HG02885 (cell line): ENCODE results near the gene CEP112.

Experiments used
- ATAC-seq: cut with Tn5 transposase; IDR thresholded peaks from one replicate; pipeline ENCODE4 v1.9.1; 2021; ENCODE audit warnings: mild to moderate bottlenecking; ENCODE audit not compliant: unreplicated experiment, poor library complexity

CEP112 gene

DNA sequence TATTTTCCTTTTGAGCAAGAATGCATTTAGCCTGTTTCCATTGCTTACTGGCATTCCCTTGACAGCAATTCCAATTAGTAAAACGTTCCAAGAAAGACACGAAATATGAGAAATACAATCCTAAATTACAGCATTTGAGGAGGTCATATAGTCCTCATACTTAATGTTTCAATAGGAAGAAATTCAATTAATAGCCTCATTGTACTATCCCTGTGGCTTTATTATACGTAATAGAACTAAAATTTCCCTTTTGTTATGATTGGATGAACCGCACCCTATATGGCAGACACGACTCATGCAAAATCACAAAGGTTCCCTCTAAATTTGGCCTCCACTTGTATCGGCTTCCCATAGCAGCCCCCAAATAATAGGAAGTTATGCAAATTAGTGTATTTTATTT, 291.7 kb downstream of the CEP112 start:
- ATAC-seq: no peak

DNA sequence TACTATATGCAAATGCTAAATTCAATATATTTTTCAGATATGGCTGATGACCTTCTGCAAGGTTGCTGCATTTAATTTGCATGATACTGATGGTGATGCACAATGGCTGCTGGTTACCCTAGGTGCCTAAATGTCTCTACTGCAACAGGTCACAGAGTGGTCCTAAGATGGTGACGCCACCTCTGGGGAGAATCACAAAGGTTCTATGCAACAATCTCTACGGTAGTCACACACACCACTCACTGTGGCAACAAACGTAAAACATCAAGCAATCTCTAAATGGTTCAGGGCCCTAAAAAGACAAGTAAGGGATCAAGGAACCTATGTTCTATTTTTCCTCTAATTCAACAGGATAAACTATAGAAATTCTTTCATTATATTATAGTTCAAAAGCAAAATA, 293.3 kb downstream of the CEP112 start:
- no peak for ATAC-seq

DNA sequence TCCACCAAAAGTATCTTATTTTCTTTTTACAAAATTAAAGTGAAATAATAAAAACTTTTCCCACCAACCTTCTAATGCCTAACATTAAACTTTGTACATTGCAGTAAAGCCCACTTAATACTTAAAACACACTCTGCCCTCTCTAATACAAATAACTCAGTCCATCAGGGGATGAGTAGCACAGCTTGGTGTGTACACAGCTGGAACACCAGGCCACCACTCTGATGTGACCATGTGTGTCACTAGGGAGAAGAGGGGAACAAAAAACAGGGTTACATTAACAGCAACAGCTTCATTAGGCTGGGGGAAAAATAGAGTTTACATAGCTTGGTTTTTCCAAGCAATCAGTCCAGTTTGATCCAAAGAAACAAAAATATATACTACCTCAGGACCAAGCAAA, 295.0 kb downstream of the CEP112 start:
- no peak for ATAC-seq

DNA sequence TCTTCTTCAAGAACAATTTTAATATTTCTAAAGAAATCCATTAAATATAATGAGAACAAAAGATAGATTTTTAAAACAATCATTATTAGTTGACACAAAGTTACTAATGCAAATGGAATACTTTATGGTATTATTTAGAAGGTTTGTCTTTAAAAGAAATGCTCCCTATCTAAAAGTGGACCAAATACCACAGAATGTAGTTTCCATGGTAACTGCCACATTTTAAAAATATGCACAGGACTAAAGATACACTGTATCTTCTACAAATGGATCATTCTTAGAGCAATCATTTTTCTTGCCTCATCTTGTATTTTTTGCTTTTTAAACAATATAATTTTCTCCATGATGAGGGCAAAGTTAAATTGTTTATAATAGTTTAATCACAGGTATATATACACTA, 296.0 kb downstream of the CEP112 start:
- ATAC-seq: no peak

DNA sequence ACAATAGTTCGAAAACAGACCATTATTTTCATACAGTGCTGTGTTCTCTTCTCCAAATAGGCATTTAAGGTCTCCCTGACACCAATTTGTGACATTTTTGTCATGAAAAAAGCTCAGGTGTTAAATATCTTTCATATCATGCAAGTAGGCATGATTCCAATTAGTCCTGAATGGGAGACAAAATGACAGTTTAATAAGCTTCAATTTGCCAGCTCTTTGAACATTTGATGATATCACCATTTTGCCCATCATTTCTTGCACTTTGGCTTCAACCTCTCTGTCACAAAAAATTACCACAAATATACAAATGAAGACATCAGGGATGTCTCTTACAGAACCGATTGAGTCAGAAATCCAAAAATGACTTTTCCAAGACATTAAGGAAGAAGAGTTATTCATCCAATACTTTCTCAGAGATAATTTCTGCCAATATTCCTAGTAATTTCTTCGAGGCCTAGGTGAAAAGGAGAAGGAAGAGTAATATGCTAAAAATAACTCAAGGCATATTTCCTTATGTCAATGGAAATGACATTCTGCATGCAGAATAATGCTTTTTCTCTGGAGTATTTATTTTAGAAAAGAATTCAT, 298.1 kb downstream of the CEP112 start:
- ATAC-seq: no peak

DNA sequence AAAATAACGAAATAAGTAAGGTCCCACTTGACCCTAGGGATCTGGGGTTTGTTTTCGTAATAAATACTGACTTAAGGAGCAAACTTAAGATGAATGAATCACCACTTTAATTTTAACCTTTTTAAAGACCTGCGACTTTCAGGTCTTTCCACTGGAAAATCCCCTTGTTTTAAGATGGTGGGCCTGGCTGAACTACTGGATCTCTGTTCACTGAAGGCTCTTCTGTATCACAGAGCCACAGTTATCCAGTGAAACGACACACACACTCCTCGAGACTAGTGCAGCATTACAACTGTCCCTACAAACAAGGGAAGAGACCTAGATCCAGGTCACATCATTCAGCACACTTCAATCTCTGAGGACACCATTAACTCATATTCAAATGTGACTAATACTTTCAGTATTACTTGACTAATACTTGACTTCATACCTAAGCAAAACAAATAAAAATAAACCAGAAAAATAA, 299.0 kb downstream of the CEP112 start:
- ATAC-seq: peak; percentile 61

DNA sequence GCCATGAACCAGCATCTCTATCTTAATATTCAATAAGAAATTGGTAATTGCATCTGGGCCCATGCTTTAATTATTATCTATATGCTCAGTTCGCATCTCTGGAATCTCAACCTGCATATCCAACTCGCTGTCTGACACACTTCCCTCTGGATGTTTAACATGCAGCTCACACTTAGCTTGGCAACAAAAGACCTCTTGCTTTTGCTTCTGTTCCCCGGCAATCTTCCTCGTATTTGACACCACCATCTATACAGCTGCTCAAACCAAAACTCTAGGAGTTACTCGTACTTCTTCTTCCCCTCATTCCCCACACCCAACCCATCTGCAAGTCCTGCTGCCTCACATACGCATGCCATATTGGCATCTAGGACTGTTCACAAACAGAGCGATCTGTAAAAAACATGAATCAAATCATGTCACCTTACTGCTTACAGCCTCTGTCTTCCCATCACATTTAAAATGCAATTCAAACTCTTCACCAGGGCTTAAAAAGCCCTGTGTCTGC, 300.6 kb downstream of the CEP112 start:
- ATAC-seq: no peak

DNA sequence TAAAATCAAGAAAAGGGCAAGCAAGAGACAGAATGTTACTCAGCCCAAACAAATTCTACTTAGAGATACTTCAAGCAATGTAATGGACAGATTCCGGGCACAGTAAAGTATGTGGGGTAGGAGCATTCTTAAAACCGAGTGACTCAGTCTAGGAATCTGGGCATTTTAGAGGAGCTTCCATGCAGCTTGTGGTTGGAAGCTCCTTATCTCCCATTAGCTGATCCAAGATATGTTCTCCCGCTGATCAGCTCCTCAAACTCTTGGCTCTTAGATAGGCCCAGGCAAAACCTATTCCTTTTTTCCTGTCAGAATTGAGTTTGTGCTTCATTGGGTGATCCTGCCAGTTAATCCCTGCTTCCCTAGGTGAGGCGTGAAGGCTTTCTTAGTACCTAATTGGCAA, 303.3 kb downstream of the CEP112 start:
- ATAC-seq: no peak

DNA sequence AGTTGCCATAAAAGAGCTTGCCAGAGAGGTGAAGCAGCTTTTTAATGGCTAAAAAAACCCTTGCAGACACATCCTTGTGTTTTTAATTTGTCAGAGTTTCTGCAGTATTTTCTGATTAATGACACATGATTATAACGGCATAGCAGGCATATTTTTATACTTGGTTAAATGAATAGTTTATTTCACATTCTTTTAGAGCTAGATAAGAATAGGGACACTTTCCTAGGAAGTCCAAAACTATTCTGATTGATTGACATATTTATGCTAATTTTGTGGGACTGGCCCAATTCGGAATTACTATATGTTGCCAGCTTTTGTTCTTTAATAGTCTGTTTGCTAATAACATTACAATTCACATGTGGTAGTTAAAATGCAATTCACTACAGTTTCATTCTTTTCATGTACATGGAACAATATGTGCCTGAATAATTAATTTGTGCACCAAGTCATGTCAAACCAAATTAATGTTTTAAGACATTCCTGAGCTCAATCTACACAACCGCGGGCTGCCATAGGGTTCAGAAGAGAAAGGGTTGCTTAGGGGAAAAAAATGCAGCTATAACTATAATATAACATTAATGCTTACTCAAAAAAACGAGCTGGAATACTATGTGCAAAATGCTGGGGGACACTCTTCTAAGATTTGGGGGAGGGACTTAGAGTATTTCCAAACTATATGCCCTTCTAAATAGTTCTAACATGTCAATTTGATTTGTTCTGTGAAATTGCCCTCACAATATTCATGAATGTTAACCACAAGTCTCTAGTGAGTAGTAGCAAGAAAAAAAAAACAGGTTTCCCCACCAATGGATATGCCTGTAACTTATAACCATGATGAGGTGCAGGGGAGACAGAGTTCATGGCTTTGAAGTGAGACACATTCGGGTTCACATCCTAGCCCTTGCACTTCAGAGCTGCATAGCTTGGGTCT, 305.4 kb downstream of the CEP112 start:
- ATAC-seq: no peak

DNA sequence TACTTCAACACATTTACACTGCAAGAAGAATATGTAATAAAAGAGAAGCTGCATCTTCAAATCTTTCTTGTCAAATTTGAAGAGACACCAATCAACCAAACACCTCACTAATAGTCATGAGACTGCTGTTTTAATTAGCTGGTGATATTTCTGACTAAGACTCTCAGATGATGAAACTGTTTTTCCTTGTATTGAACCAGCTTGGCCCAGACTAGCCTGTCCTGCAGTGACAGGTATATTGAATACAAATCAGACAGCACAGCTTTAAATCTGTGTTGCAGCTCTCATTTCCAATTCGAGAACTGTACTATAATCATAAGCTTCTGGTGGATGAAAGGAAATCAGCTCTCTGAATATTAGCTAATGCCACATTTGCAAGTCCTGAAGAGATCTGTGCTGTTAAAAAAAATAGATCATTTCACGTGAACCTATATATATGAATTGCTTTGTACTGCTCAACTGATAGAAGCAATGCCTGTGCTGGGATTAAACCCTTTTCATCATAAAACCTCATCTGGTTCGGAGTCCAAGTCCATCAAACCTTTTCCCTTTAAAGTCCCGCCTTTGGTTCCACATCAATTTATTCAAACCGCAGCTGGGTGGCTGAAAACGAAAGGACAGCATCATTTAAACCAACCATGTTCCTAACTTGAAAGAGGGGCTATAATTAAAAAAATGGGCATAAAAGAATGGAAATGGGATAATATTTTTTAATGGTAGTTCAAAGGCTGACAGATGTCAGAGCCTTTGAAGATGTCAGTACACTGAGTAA, 306.2 kb downstream of the CEP112 start:
- no peak for ATAC-seq

DNA sequence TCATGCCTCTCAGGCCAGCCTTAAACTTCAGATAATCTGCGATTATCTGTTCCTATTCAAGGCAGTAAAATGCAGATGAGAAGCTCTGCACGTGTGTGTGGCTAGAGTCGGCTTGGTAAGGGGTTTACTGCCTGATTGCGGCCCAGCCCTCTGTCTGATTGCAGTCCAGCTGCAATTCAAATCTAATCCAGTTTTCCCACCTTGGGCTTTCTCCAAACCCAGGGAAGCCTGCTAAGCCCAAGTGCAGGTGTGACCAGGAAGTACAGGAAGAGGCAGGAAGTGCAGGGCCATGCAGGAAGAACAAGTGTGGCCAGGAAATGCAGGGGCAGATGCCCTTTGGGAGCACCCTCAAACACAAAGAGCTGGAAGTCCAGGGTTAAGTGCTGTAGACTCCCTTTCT, 314.9 kb downstream of the CEP112 start:
- ATAC-seq: no peak

DNA sequence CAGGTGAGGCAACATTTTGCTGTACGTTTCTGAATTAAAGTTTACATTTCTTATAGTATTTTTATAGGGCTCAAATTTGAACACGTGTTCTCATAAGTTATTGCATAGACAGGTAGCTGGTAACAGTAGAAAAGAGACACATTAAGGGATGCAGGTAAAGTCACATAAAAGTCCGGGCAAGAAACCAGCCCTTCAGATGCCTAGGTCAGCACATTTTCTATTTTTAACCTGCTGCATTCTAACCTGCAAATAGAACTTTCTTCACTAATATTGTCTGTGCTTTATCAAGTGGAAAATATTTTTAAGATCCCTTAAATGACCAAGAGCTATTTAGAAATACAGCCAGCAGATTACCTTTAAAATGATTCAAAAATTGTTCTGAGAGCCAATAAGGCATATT, 323.1 kb downstream of the CEP112 start:
- ATAC-seq: no peak

DNA sequence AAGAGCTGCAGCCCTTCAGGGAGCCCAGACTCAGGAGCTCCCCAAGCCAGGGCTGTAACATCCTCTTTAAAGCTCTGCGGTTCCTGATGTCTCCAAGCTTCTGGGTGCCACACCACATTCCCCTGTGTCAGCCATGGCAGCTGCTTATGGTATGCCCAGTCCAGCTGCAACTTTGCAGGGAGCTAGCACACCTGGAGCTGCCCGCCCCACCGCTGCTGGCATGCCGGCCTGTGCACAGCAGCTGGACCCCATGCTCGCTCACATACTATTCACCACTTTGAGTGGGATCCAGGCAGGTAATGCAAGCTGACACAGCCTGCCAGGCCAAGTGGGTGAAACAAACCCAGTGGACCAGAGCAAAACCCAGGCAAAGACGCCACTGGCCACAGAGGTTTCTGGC, 324.9 kb downstream of the CEP112 start:
- no peak for ATAC-seq

DNA sequence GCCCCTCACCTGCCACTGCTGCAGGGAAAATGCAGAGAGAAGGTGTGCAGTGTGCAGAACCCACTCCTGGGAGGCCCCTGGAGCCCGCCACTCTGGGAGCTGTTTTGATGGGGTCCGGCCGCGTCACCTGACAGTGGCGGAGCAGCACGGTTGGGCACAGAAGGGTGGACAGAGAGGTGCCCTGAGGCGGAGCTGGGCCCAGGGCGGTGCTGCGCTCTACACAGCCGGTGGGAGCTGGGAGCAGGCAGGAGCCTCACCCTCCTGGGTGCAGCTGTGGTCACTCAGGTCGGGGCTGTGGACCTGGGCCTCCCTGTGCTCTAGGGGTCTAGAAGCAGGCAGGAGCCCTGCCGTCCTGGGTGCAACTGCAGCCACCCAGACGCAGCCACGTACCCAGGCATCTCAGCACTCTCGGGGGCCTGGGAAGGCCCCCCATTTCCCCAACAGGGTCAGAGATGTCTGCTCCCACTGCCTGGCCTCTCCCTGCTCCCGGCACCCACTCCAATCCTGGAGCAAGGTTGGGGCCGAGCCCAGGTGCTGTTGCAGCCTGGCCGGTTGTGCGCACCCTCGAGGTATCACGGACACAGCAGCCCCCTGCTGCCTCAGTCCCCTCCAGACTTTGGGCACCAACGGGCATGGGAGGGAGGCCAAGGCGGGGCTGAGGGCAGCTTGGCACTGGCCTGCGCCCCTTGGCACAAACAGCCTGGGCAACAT, 326.1 kb downstream of the CEP112 start:
- ATAC-seq: no peak

DNA sequence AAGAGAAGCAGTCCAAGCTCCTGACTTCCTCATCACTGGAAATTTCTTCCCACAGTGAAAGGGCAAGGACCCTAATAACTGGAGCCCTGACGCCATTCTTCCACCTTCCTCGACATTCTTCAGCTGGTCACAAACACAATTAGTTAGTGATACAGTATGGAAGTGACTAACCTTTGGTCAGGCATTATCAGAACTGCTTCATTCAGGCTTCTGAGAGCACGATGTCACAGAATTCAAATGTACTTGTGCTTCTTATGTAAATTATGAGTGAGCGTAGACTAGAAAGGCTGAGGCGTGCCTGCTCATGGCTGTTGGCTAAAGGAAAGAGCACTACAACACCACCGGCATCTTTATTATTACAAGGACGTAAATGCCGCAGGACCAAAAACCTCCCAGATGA, 327.5 kb downstream of the CEP112 start:
- ATAC-seq: no peak

DNA sequence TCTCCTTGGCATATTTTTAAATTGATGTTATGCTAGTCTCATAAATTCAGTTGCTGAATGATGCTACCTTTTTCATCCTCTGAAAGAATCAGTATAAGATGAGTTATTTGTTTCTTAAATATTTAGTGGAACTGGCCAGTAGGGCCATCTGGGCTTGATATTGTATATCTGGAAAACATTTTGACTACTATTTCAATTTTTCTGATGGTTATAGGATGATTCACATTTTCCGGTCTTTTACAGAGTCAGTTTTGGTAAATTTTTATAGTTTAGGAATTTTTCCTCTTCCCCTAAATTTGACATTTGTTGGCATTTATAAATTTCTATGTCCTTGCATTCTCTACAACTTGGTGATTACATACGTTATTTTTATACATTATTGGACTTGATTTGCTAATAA, 334.2 kb downstream of the CEP112 start:
- no peak for ATAC-seq

DNA sequence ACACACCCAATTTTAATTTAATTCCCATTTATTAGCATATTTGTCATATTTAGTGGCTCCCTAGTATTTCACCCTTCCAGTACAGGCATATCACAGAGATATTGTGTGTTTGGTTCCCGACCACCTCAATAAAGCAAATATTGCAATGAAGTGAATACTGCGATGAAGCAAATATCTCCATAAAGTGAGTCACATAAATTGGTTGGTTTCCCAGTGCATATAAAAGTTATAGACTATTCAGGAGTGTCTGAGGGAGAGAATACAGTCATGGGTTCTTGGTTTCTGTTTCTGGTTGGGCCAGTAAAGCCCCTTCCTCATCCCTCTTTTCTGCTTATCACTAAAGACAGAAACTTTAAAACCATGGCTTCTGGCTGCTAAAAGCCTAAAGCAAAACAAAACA, 335.1 kb downstream of the CEP112 start:
- no peak for ATAC-seq

DNA sequence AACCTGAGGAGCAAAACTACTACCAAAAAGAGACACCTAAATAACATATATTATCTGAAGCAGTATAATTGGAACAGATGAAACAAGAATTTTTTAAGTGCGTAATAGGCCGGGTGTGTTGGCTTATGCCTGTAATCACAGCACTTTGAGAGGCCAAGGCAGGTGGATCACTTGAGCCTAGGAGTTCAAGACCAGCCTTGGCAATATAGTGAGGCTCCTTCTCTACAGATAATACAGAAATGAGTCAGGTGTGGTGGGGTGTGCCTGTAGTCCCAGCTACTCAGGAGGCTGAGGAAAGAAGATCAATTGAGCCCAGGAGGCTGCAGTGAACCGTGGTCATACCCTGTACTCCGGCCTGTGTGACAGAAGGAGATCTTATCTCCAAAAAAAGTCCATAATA, 336.3 kb downstream of the CEP112 start:
- no peak for ATAC-seq

DNA sequence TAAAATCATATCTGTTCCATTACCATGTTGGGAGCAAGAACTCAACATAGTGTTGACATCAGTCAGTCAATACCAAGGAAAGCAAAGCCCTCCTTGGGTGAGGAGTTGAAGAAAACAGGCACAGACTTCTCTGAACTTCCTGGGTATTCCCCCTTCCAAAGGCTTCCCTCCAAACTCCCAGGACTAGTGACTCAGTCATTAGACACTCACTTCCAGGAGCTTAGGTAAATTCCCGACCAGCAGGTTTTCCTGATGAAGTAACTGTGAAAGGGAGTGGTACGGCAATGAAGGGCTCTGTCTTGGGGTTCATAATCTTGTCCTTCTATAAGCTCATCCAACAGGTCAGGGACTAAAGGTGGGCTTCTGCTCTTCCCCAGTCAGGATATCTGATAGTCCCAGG, 336.7 kb downstream of the CEP112 start:
- no peak for ATAC-seq

DNA sequence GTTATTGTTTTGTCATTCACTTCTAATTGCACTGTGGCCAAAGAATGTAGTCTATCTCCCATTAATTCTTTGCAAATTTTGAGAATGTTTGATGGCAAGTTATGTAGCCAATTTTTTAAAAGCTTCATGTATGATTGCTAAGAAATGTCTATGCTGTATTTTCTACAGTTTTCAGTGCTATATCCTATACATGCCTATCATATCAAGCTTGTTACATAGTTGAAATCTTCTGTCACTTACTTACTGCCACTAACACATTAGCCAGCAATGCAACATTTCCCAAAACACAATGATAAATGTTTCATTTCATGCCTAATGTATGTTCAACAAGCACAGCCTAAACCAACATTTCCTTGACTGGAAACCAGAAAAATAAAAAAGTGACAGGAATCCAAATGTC, 338.1 kb downstream of the CEP112 start:
- no peak for ATAC-seq
